HCT116 (cell line): ENCODE results near the gene VAMP3.
A peak's percentile ranks its signal among the peaks of the same experiment; 100 is the strongest.

ENCODE experiments used
- CTCF ChIP-seq, 3 experiments: fragments of 200-600 bp in 1 of 3; sonication (generic) in 1 of 3; IDR thresholded peaks in 2 of 3; conservative IDR thresholded peaks in 1 of 3; 2 replicates each; pipeline ENCODE4 v1.5.1; 2012 to 2017; ENCODE audit warnings: low read depth in 2 of 3, low read length in 2 of 3, antibody characterized with exemption in 1 of 3, borderline replicate concordance in 1 of 3, control low read depth in 1 of 3, mild to moderate bottlenecking in 1 of 3, mixed read lengths in 1 of 3, mixed run types in 1 of 3, moderate library complexity in 1 of 3; ENCODE audit not compliant: insufficient read depth in 1 of 3
- EZH2 ChIP-seq: fragments of 200-600 bp; sonication (generic); IDR thresholded peaks from 2 replicates; pipeline ENCODE4 v1.6.1; 2017; ENCODE audit warnings: antibody characterized with exemption, mixed run types
- EZH2phosphoT487 ChIP-seq: fragments of 200-600 bp; IDR thresholded peaks from 2 replicates; pipeline ENCODE4 v1.6.1; 2018; ENCODE audit warnings: antibody characterized with exemption, borderline replicate concordance
- POLR2A ChIP-seq: IDR thresholded peaks from 2 replicates; pipeline ENCODE4 v1.7.0; 2011; ENCODE audit warnings: borderline replicate concordance; ENCODE audit not compliant: insufficient read depth, insufficient read length; ENCODE audit errors: extremely low read depth
- POLR2AphosphoS5 ChIP-seq: IDR thresholded peaks from 2 replicates; pipeline ENCODE4 v1.6.1; 2011; ENCODE audit warnings: mild to moderate bottlenecking, low read depth, low read length, moderate library complexity
- REST ChIP-seq: IDR thresholded peaks from 2 replicates; pipeline ENCODE4 v1.6.1; 2012; ENCODE audit warnings: low read depth
- SIN3A ChIP-seq: IDR thresholded peaks from 2 replicates; pipeline ENCODE4 v1.6.1; 2012; ENCODE audit warnings: low read depth
- SP1 ChIP-seq: IDR thresholded peaks from 2 replicates; pipeline ENCODE4 v1.6.1; 2012; ENCODE audit warnings: low read depth
- YY1 ChIP-seq: IDR thresholded peaks from 2 replicates; pipeline ENCODE4 v1.6.1; 2011; ENCODE audit warnings: low read length, low read depth, moderate library complexity, mild to moderate bottlenecking; ENCODE audit not compliant: insufficient replicate concordance; ENCODE audit errors: extremely low read depth
- ZBTB33 ChIP-seq: IDR thresholded peaks from 2 replicates; pipeline ENCODE4 v1.6.1; 2011; ENCODE audit warnings: mild to moderate bottlenecking, low read length, moderate library complexity; ENCODE audit not compliant: insufficient replicate concordance; ENCODE audit errors: extremely low read depth
- ZFX ChIP-seq: fragments of 450-650 bp; IDR thresholded peaks from 2 replicates; pipeline ENCODE4 v1.6.1; 2017

- TF ChIP-seq ZBTB33 (no peak), CTCF (IDR thresholded peaks at IDR 0.05 in 2 of 3, conservative IDR thresholded peaks at IDR 0.05 in 1 of 3; ENCODE audit: borderline replicate concordance in 1 of 3, insufficient read depth in 1 of 3, low read depth in 2 of 3, low read length in 2 of 3) (no peak), POLR2A (no peak), EZH2 (no peak), REST (no peak), YY1 (no peak), ZFX (peak; percentile 90), SP1 (peak; percentile 81), POLR2AphosphoS5 (peak; percentile 74), EZH2phosphoT487 (no peak), SIN3A (no peak; the same call in 1 of the 2 replicates)
These were observed at the start of gene VAMP3 for GRCh38 chr1:7770997-7771822.
